Heart right ventricle (tissue), 16 donors: ENCODE measurements around the gene DEFB131A. TPM values are rescaled to one million over a fixed set of nuclear protein-coding genes. Genes with fewer than 3 reads are reported as not detected.
"Not testable (repeated sequence)": the region's sequence is repeated elsewhere in the genome, so short reads cannot be mapped to it uniquely, and the experiment has no call there.

Experiments used
- ATAC-seq, 8 donors: fragments of 200-7000 bp; cut with Tn5 transposase; one replicate each; pipeline ENCODE4 v1.9.1; 2020; ENCODE audit warnings: mild to moderate bottlenecking in 8 of 8, moderate library complexity in 8 of 8, moderate number of reproducible peaks in 1 of 8
- DNase-seq, 2 donors: peaks; one replicate each; pipeline ENCODE4 v3.0.0-alpha.2; 2020
- H3K27ac ChIP-seq, 10 donors: fragments of 200-600 bp; sonication (generic) in 2 of 10; one replicate each; pipeline versions ENCODE4 v1.5.0 to v1.8.0; 2020 to 2022; ENCODE audit warnings: mild to moderate bottlenecking in 3 of 10
- H3K27me3 ChIP-seq, 7 donors: fragments of 200-600 bp; one replicate each; pipeline ENCODE4 v1.8.0; 2021 to 2022; ENCODE audit warnings: mild to moderate bottlenecking in 2 of 7
- H3K36me3 ChIP-seq, 9 donors: fragments of 200-600 bp; sonication (generic) in 1 of 9; one replicate each; pipeline versions ENCODE4 v1.5.0 to v1.8.0; 2020 to 2022; ENCODE audit warnings: mild to moderate bottlenecking in 2 of 9
- H3K4me1 ChIP-seq, 9 donors: fragments of 200-600 bp; sonication (generic) in 1 of 9; one replicate each; pipeline versions ENCODE4 v1.5.0 to v1.8.0; 2020 to 2022; ENCODE audit warnings: mild to moderate bottlenecking in 4 of 9
- H3K4me3 ChIP-seq, 10 donors: fragments of 200-600 bp; sonication (generic) in 2 of 10; one replicate each; pipeline versions ENCODE4 v1.5.0 to v1.8.0; 2020 to 2022; ENCODE audit warnings: mild to moderate bottlenecking in 7 of 10, moderate library complexity in 2 of 10
- H3K9me3 ChIP-seq, 11 donors: fragments of 200-600 bp in 10 of 11; sonication (generic) in 2 of 11; one replicate each; pipeline versions ENCODE4 v1.5.0 to v1.8.0; 2013 to 2022; ENCODE audit warnings: mild to moderate bottlenecking in 2 of 11, control low read depth in 1 of 11, moderate library complexity in 1 of 11
- WGBS, 2 donors: extraction: QIAGEN DNeasy Blood & Tissue Kit; methylation state at CpG; one replicate each; pipeline ENCODE4 v1.1.7; 2013; ENCODE audit warnings: inconsistent platforms in 1 of 2; 5-methylcytosine and 5-hydroxymethylcytosine counted together
- intact Hi-C, 10 donors: fragments of 100-400 bp; cut with DNase I; formaldehyde crosslinking; loops; one replicate each; pipeline versions ENCODE4 v1.11.1 to v1.14.2; 2022
- polyA plus RNA-seq, 2 donors: library from polyadenylated mRNA; stranded (reverse); fragments of 200-250 nt; gene quantifications; one replicate each; pipeline ENCODE4 v1.2.3, GENCODE V29; 2013
- total RNA-seq, 10 donors: library from RNA; stranded (reverse); fragmentation: NEBNext Ultra II Directional in 3 of 10; extraction: Animal tissue kit (Norgen Biotek cat#: 25700) in 3 of 10; gene quantifications; one replicate each; pipeline versions ENCODE4 v1.2.1 to v1.2.4, GENCODE V29; 2021 to 2023
- TF ChIP-seq, protein P1 (sequence below), 9 donors: fragments of 200-600 bp; sonication (generic) in 2 of 9; IDR thresholded peaks; one replicate each; pipeline versions ENCODE4 v1.5.0 to v1.8.0; 2021 to 2022; ENCODE audit warnings: antibody characterized with exemption in 9 of 9, mild to moderate bottlenecking in 5 of 9, moderate library complexity in 1 of 9
- donor health status: Arrhythmogenic right ventricular cardiomyopathy.
- donor health status: ischemic (EF 13 %, LVEDD 7.1; RV severe dilation, severe dysfunction).
- donor health status: healthy with polysubstance abuse.
- donor health status: DM: no; HTN: yes; CAD: no.
- donor health status: DM: no; HTN: no; CAD: no.
- donor health status: ischemic (EF 25% LVEDD 6.9; RV normal size, moderate dysfunction).
- donor health status: ischemic (EF 25% LVEDD 5.7; RV mildly dilated, moderate dysfunction).
- donor health status: healthy.
- donor health status: DM: yes; HTN: yes; CAD: no.
- donor health status: Ischemic cardiomyopathy.
- donor health status: ischemic (EF 35%, LVEDD 5.7; RV mildly dilated, moderate dysfunction).
- donor health status: nonischemic (EF 11% LVEDD 7.7; RV severe dilation, severe dysfunction).
- donor health status: DM: yes; HTN: yes; CAD: no.
- donor health status: PGD.
- donor health status: ischemic (EF 29% LVEDD 5.4; RV normal size, mild dysfunction).
- donor health status: nonischemic (EF 23%, LVEDD 6.1; RV moderate dilation, normal function).

The DEFB131A gene
- total and polyA plus RNA-seq, 12 donors = not detected

DNA sequence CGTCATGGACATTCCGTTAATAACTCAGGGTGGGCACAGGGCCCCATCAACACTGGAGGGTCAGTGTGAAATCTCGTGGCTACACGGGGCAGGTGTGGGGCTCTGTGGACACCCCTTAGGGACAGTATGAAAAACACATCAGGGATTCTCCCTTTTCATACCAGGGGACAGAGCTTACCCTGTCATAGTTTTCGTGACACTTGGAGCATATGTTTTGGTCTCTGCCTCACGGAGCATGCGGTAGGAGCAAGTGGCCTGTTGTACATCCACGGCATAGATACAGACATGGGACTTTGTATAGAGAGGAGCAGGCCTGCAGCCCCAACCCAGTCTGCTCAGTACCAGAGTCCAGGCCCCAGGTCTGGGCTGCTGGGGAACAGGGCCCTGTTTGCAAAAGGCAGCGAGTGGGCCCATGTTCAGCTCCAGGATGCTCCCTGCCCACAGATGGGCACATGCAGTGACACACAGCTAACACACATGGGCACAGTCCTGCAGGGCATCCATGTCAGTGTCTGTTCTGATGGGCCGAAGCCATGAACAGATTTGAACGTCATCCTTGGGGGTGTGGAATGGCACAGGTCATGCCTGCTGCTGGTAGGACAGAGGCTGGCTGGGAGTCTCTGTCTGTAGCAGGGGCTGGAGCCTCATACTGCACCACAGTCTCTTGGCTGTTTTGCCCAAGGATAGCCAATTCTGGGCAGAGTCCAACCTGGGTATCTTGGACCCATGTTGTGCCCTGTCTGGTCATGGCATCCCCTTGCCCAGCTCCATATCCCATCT lies 50.2 kb downstream of the DEFB131A start:
- H3K27ac ChIP-seq, intact Hi-C loops, H3K4me3 ChIP-seq, H3K9me3 ChIP-seq, ATAC-seq, H3K4me1 ChIP-seq, H3K36me3 ChIP-seq, DNase-seq: not testable (repeated sequence)
- 77 to 79% methylated on average over 10 to 11 of the region's 11 CpGs for WGBS, 2 donors
- H3K27me3 ChIP-seq = peaks cover 0 to 55% (median 23%) of the 10 kb centered on the region in 7 donors

DNA sequence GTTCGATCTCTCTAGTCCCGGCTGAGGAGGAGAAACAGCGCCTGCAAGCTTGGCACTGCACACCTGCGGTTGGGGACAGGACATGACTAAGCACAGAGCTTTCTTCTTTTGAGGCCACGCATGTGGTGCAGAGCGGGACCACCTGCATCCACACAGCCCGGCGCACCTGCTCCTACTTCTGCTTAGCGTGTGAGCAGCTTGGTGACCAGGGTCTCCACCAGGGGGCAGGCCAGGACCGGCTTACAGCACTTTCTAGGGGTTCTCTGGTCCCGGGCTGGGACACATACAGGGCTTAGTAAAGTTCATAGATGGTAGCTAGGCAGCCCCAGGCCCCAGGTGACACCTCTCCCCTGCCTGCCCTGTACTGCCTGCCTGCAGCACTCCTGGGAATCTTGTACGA lies 51.2 kb downstream of the DEFB131A start:
- not testable (repeated sequence) for ATAC-seq

DNA sequence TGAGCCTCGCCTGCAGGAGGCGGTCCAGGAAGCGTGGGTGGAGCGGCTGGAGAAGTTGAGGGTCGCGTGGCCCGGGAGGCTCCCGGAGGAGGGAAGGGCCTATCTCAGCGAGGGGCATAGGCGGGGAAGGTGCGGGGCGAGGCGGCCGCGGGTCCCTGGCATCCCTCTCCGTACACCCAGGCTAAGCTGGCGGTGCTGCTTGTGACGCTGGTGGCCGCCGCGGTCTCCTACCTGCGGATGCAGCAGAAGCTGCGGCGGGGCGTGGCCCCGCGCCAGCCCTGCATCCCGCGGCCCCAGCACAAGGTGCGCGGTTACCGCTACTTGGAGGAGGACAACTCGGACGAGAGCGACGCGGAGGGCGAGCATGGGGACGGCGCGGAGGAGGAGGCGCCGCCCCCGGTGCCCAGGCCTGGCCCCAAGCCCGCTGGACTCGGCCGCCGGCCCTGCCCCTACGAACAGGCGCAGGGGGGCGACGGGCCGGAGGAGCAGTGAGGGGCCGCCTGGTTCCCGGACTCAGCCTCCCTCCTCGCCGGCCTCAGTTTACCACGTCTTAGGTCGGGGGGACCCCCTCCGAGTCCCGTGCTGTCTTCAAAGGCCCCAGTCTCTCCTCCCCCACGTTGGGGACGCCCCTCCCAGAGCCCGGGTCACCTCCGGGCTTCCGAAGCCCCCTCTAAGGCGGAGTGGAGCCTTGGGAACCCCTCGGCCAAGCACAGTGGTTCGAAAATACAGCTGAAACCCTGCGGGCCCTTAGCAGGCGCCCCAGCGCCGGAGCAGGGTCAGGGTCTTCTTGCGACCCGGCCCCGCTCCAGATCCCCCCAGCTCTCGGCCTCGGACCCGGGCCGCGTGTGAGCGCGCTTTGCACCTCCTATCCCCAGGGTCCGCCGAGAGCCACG lies 53.6 kb downstream of the DEFB131A start:
- H3K4me1 ChIP-seq, ATAC-seq, H3K4me3 ChIP-seq, H3K27ac ChIP-seq, H3K36me3 ChIP-seq, H3K9me3 ChIP-seq, DNase-seq, intact Hi-C loops: not testable (repeated sequence)
- peaks cover 0 to 51% (median 23%) of the 10 kb centered on the region in 7 donors for H3K27me3 ChIP-seq
- 2% methylated on average over 29 to 80 of the region's 86 CpGs for WGBS, 2 donors

More for the DNA sequence above, 51.2 kb downstream of the DEFB131A start:
- H3K4me1 ChIP-seq, H3K4me3 ChIP-seq, intact Hi-C loops, H3K27ac ChIP-seq, H3K9me3 ChIP-seq, H3K36me3 ChIP-seq: not testable (repeated sequence)
- peaks cover 0 to 56% (median 23%) of the 10 kb centered on the region in 7 donors for H3K27me3 ChIP-seq
- WGBS, 2 donors = 13% methylated on average over 6 to 11 of the region's 12 CpGs
- peak; percentile 23 to 42 for DNase-seq
- TF ChIP-seq, protein P1, sequence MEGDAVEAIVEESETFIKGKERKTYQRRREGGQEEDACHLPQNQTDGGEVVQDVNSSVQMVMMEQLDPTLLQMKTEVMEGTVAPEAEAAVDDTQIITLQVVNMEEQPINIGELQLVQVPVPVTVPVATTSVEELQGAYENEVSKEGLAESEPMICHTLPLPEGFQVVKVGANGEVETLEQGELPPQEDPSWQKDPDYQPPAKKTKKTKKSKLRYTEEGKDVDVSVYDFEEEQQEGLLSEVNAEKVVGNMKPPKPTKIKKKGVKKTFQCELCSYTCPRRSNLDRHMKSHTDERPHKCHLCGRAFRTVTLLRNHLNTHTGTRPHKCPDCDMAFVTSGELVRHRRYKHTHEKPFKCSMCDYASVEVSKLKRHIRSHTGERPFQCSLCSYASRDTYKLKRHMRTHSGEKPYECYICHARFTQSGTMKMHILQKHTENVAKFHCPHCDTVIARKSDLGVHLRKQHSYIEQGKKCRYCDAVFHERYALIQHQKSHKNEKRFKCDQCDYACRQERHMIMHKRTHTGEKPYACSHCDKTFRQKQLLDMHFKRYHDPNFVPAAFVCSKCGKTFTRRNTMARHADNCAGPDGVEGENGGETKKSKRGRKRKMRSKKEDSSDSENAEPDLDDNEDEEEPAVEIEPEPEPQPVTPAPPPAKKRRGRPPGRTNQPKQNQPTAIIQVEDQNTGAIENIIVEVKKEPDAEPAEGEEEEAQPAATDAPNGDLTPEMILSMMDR (IDR thresholded peaks at IDR 0.05) = peak in 7 of 9 donors; percentile 19 to 48 (median 38)

DNA sequence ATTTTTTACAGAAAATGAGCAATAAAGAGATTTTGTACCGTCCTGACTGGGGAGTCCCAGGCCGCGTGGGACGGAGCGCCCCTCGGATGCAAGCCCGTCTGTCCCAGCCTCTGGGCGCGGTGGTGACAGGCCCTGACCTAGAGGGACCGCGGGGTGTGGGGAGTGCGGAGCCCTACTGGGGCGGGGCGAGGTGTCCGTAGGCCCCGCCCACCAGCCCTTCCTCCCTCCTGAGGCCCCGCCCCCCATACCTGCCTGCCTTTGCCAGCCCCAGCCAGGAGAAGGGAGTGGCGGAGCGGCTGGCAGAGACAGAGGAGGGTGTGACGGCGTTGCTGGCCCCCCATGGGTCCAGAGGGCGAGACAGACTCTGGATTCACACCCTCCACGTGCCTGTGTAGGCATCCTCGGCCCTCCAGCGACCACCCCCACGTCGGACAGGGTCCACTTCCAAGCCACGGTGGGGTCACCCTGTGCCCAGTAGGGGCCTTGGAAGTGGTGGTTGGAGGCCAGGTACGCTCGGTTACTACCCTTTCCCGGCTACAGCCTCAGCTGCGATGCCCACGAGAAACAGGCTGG lies 54.3 kb downstream of the DEFB131A start:
- DNase-seq, H3K27ac ChIP-seq, H3K4me1 ChIP-seq, H3K4me3 ChIP-seq, H3K36me3 ChIP-seq, H3K9me3 ChIP-seq, ATAC-seq, intact Hi-C loops: not testable (repeated sequence)
- peaks cover 0 to 45% (median 23%) of the 10 kb centered on the region in 7 donors for H3K27me3 ChIP-seq
- WGBS, 2 donors = 25 to 80% methylated on average over 2 to 32 of the region's 33 CpGs

DNA sequence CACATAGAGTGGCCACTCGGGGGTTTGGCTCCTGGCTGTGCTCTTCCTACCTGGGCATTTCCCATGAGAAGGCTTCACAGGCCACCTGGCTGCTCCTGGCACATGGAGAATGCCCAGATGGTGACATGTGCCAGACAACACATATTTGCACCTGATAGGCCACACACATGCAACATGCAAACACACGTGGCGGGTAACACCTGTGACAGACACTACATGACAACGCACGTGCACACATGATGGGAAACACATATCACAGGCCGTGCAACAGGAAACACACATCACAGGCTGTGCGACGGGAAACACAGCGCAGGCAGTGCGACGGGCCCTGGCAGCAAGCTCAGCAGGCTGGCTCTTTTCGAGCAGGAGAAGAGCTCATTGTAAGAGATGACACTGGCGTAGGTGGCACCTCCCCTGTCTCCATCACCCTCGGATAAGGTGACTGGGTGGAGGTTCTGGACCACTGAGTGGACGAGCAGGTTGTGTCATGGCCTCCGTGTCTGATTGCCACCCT lies 55.8 kb downstream of the DEFB131A start:
- H3K4me3 ChIP-seq, H3K4me1 ChIP-seq, DNase-seq, H3K9me3 ChIP-seq, H3K27ac ChIP-seq, H3K36me3 ChIP-seq, ATAC-seq, intact Hi-C loops: not testable (repeated sequence)
- peaks cover 0 to 36% (median 23%) of the 10 kb centered on the region in 7 donors for H3K27me3 ChIP-seq
- 88 to 89% methylated on average over 16 of the region's 16 CpGs for WGBS, 2 donors

Other genes with a start within 250 kb of the DEFB131A start
- not detected for gene USP17L10, start 233.8 kb upstream of the DEFB131A start, total RNA-seq
- not detected for gene USP17L10, start 233.8 kb upstream of the DEFB131A start, polyA plus RNA-seq
- gene USP17L11, start 229.0 kb upstream of the DEFB131A start, total RNA-seq = not detected
- not detected for gene USP17L11, start 229.0 kb upstream of the DEFB131A start, polyA plus RNA-seq
- not detected for gene USP17L12, start 224.3 kb upstream of the DEFB131A start, total RNA-seq
- not detected for gene USP17L12, start 224.3 kb upstream of the DEFB131A start, polyA plus RNA-seq
- not detected for gene USP17L13, start 219.5 kb upstream of the DEFB131A start, total RNA-seq
- not detected for gene USP17L13, start 219.5 kb upstream of the DEFB131A start, polyA plus RNA-seq
- not detected for gene USP17L15, start 210.0 kb upstream of the DEFB131A start, total RNA-seq
- not detected for gene USP17L15, start 210.0 kb upstream of the DEFB131A start, polyA plus RNA-seq
- gene USP17L17, start 200.5 kb upstream of the DEFB131A start, total RNA-seq = not detected
- gene USP17L17, start 200.5 kb upstream of the DEFB131A start, polyA plus RNA-seq = not detected
- not detected for gene USP17L18, start 195.8 kb upstream of the DEFB131A start, total RNA-seq
- gene USP17L18, start 195.8 kb upstream of the DEFB131A start, polyA plus RNA-seq = not detected
- not detected for gene USP17L19, start 191.0 kb upstream of the DEFB131A start, total RNA-seq
- gene USP17L19, start 191.0 kb upstream of the DEFB131A start, polyA plus RNA-seq = not detected
- gene USP17L20, start 186.3 kb upstream of the DEFB131A start, total RNA-seq = not detected
- not detected for gene USP17L20, start 186.3 kb upstream of the DEFB131A start, polyA plus RNA-seq
- gene USP17L21, start 181.5 kb upstream of the DEFB131A start, total RNA-seq = not detected
- gene USP17L21, start 181.5 kb upstream of the DEFB131A start, polyA plus RNA-seq = not detected
- gene USP17L22, start 176.8 kb upstream of the DEFB131A start, total RNA-seq = not detected
- not detected for gene USP17L22, start 176.8 kb upstream of the DEFB131A start, polyA plus RNA-seq
- gene USP17L24, start 119.2 kb upstream of the DEFB131A start, total RNA-seq = not detected
- gene USP17L24, start 119.2 kb upstream of the DEFB131A start, polyA plus RNA-seq = not detected
- not detected for gene USP17L25, start 114.5 kb upstream of the DEFB131A start, total RNA-seq
- gene USP17L25, start 114.5 kb upstream of the DEFB131A start, polyA plus RNA-seq = not detected
- not detected for gene USP17L26, start 109.8 kb upstream of the DEFB131A start, total RNA-seq
- gene USP17L26, start 109.8 kb upstream of the DEFB131A start, polyA plus RNA-seq = not detected
- gene USP17L5, start 105.0 kb upstream of the DEFB131A start, total RNA-seq = not detected
- not detected for gene USP17L5, start 105.0 kb upstream of the DEFB131A start, polyA plus RNA-seq
- gene USP17L27, start 100.3 kb upstream of the DEFB131A start, total RNA-seq = not detected
- not detected for gene USP17L27, start 100.3 kb upstream of the DEFB131A start, polyA plus RNA-seq
- gene USP17L28, start 95.5 kb upstream of the DEFB131A start, total RNA-seq = not detected
- not detected for gene USP17L28, start 95.5 kb upstream of the DEFB131A start, polyA plus RNA-seq
- not detected for gene USP17L29, start 90.8 kb upstream of the DEFB131A start, total RNA-seq
- not detected for gene USP17L29, start 90.8 kb upstream of the DEFB131A start, polyA plus RNA-seq
- not detected for gene USP17L30, start 81.3 kb upstream of the DEFB131A start, total RNA-seq
- not detected for gene USP17L30, start 81.3 kb upstream of the DEFB131A start, polyA plus RNA-seq